CD4-positive, alpha-beta memory T cell (primary cell): Measurements from ENCODE around the gene PLCB1. TPM values are rescaled to one million over a fixed set of nuclear protein-coding genes. Genes with fewer than 3 reads are reported as not detected.

ENCODE experiments used
- CTCF ChIA-PET: fragments of 350-600 bp; sonication (Branson Sonifier 250); formaldehyde crosslinking; loops from one replicate; lab custom pipeline; 2021; ENCODE audit warnings: inconsistent platforms; ENCODE audit not compliant: partially characterized antibody; lab: Charles Lee
- POLR2A ChIA-PET: fragments of 350-600 bp; sonication (Branson Sonifier 250); formaldehyde crosslinking; loops from one replicate; lab custom pipeline; 2021; ENCODE audit not compliant: partially characterized antibody; lab: Charles Lee
- DNase-seq, 5 donors: peaks; one replicate each; pipeline versions ENCODE4 v3.0.0 to v3.0.0-alpha.2; 2020 to 2022; ENCODE audit warnings: mixed read lengths in 1 of 5
- H3K27ac ChIP-seq: one replicate; pipeline ENCODE4 v1.7.0; 2013; ENCODE audit warnings: low read depth, low read length
- H3K27me3 ChIP-seq: 2 replicates; pipeline ENCODE4 v1.7.0; 2013; ENCODE audit warnings: mild to moderate bottlenecking, low read length, moderate library complexity; ENCODE audit not compliant: insufficient read depth
- H3K36me3 ChIP-seq: 2 replicates; pipeline ENCODE4 v1.7.0; 2013; ENCODE audit warnings: mild to moderate bottlenecking, low read length, moderate library complexity; ENCODE audit not compliant: insufficient read depth
- H3K4me1 ChIP-seq: 2 replicates; pipeline ENCODE4 v1.7.0; 2013; ENCODE audit warnings: mild to moderate bottlenecking, low read length, moderate library complexity; ENCODE audit not compliant: insufficient read depth
- H3K4me3 ChIP-seq, 2 donors: one replicate each; pipeline ENCODE4 v1.7.0; 2013; ENCODE audit warnings: low read length in 2 of 2, mild to moderate bottlenecking in 1 of 2
- H3K9me3 ChIP-seq, 2 donors: one replicate each; pipeline ENCODE4 v1.7.0; 2013; ENCODE audit warnings: low read length in 2 of 2, control low read depth in 1 of 2; ENCODE audit not compliant: control insufficient read depth in 1 of 2
- H3K27ac Mint-ChIP-seq, 7 donors: one replicate each; pipeline ENCODE4 v1.8.0; 2020 to 2021; ENCODE audit warnings: mixed read lengths in 7 of 7, mild to moderate bottlenecking in 6 of 7, inconsistent platforms in 3 of 7, moderate library complexity in 3 of 7
- H3K27me3 Mint-ChIP-seq, 2 donors: one replicate each; pipeline ENCODE4 v1.8.0; 2020 to 2021; ENCODE audit warnings: mixed read lengths in 2 of 2
- H3K36me3 Mint-ChIP-seq, 2 donors: one replicate each; pipeline ENCODE4 v1.8.0; 2020 to 2021; ENCODE audit warnings: mixed read lengths in 2 of 2, inconsistent platforms in 1 of 2, mild to moderate bottlenecking in 1 of 2
- H3K4me1 Mint-ChIP-seq, 4 donors: one replicate each; pipeline ENCODE4 v1.8.0; 2020 to 2021; ENCODE audit warnings: mixed read lengths in 4 of 4, mild to moderate bottlenecking in 1 of 4
- H3K4me3 Mint-ChIP-seq, 8 donors: one replicate each; pipeline ENCODE4 v1.8.0; 2020 to 2021; ENCODE audit warnings: mixed read lengths in 8 of 8, mild to moderate bottlenecking in 7 of 8, moderate library complexity in 6 of 8, inconsistent platforms in 3 of 8
- H3K9me3 Mint-ChIP-seq, 8 donors: one replicate each; pipeline ENCODE4 v1.8.0; 2020 to 2021; ENCODE audit warnings: mixed read lengths in 8 of 8, mild to moderate bottlenecking in 5 of 8, inconsistent platforms in 3 of 8, moderate library complexity in 1 of 8
- intact Hi-C: fragments of 100-400 bp; cut with micrococcal nuclease; formaldehyde crosslinking; loops from one replicate; pipeline ENCODE4 v1.15.1; 2023
- polyA plus RNA-seq, 2 donors: library from polyadenylated mRNA; unstranded; fragments of 300-500 nt; fragmentation: Illumina TruSeq; gene quantifications; one replicate each; pipeline ENCODE4 v1.2.3, GENCODE V29; 2021
- total RNA-seq, 2 experiments: library from RNA; stranded (reverse); gene quantifications; one replicate each; pipeline ENCODE4 v1.2.3, GENCODE V29; 2021

PLCB1 gene
- total and polyA plus RNA-seq, 4 experiments from 2014 or later, result 5.5 to 9.6 (median 8.2) TPM

- no peak overlapping the region for H3K4me3 ChIP-seq
- H3K4me1 ChIP-seq, result no peaks in the 10 kb centered on the region
- Mint-ChIP-seq H3K4me1 (no peaks in the 10 kb centered on the region), H3K27me3 (no peaks in the 10 kb centered on the region), H3K27ac (no peak overlapping the region), H3K36me3 (peaks cover 3 to 27% of the 10 kb centered on the region in 2 donors), H3K9me3 (no peaks in the 10 kb centered on the region), H3K4me3 (no peak overlapping the region)
- no peaks in the 10 kb centered on the region for H3K27me3 ChIP-seq
- no peak for DNase-seq
- no peaks in the 10 kb centered on the region for H3K36me3 ChIP-seq
- ChIA-PET CTCF (no interaction called here), POLR2A (no interaction called here)
- H3K27ac ChIP-seq, result no peak overlapping the region
- intact Hi-C loops, result no loop called here
- H3K9me3 ChIP-seq, result no peaks in the 10 kb centered on the region
Measured at GRCh38 chr20:8796088-8796660, 664.1 kb downstream of the PLCB1 start.

- Mint-ChIP-seq H3K4me1 (no peaks in the 10 kb centered on the region), H3K4me3 (no peak overlapping the region), H3K36me3 (peaks cover 11 to 27% of the 10 kb centered on the region in 2 donors), H3K9me3 (peaks cover 0 to 2% (median 0%) of the 10 kb centered on the region in 8 donors), H3K27ac (no peak overlapping the region), H3K27me3 (peaks cover 0 to 2% of the 10 kb centered on the region in 2 donors)
- H3K27me3 ChIP-seq, result no peaks in the 10 kb centered on the region
- no peak overlapping the region for H3K27ac ChIP-seq
- no peak for DNase-seq
- CTCF ChIA-PET, result interaction anchor here (1.4 kb wide), 1 partner anchor 76 kb away, joined by 3 read pairs; no protein-coding TSS in a partner anchor
- H3K9me3 ChIP-seq, result no peaks in the 10 kb centered on the region
- H3K4me3 ChIP-seq, result no peak overlapping the region
- H3K4me1 ChIP-seq, result no peaks in the 10 kb centered on the region
- POLR2A ChIA-PET, result no interaction called here
- H3K36me3 ChIP-seq, result no peaks in the 10 kb centered on the region
- intact Hi-C loops, result no loop called here
Measured at GRCh38 chr20:8798505-8798904, 666.4 kb downstream of the PLCB1 start.

- ChIA-PET POLR2A (no interaction called here), CTCF (no interaction called here)
- Histone ChIP-seq H3K36me3 (no peaks in the 10 kb centered on the region), H3K27ac (no peak overlapping the region), H3K9me3 (no peaks in the 10 kb centered on the region), H3K4me3 (no peak overlapping the region), H3K27me3 (no peaks in the 10 kb centered on the region), H3K4me1 (no peaks in the 10 kb centered on the region)
- H3K36me3 Mint-ChIP-seq, result peaks cover 13 to 28% of the 10 kb centered on the region in 2 donors
- intact Hi-C loops, result no loop called here
- DNase-seq, result no peak
- H3K9me3 Mint-ChIP-seq, result peaks cover 0 to 2% (median 0%) of the 10 kb centered on the region in 8 donors
- no peaks in the 10 kb centered on the region for H3K4me1 Mint-ChIP-seq
- H3K4me3 Mint-ChIP-seq, result no peak overlapping the region
- H3K27me3 Mint-ChIP-seq, result peaks cover 0 to 2% of the 10 kb centered on the region in 2 donors
- no peak overlapping the region for H3K27ac Mint-ChIP-seq
Measured at GRCh38 chr20:8800089-8800488, 668.0 kb downstream of the PLCB1 start.

GRCh38 chr20:8801686-8802085, 669.6 kb downstream of the PLCB1 start:
- no peaks in the 10 kb centered on the region for H3K36me3 ChIP-seq
- ChIA-PET CTCF (no interaction called here), POLR2A (no interaction called here)
- no peak overlapping the region for H3K4me3 ChIP-seq
- peaks cover 13 to 28% of the 10 kb centered on the region in 2 donors for H3K36me3 Mint-ChIP-seq
- peaks cover 0 to 2% (median 0%) of the 10 kb centered on the region in 4 donors for H3K4me1 Mint-ChIP-seq
- peaks cover 0 to 2% of the 10 kb centered on the region in 2 donors for H3K27me3 Mint-ChIP-seq
- H3K9me3 Mint-ChIP-seq, result peaks cover 0 to 2% (median 0%) of the 10 kb centered on the region in 8 donors
- H3K4me3 Mint-ChIP-seq, result no peak overlapping the region
- no peaks in the 10 kb centered on the region for H3K9me3 ChIP-seq
- no peak overlapping the region for H3K27ac ChIP-seq
- no peaks in the 10 kb centered on the region for H3K4me1 ChIP-seq
- no peak for DNase-seq
- no peaks in the 10 kb centered on the region for H3K27me3 ChIP-seq
- no peak overlapping the region for H3K27ac Mint-ChIP-seq
- intact Hi-C loops, result no loop called here

- no peak overlapping the region for H3K4me3 Mint-ChIP-seq
- Histone ChIP-seq H3K36me3 (no peaks in the 10 kb centered on the region), H3K9me3 (no peaks in the 10 kb centered on the region), H3K4me3 (no peak overlapping the region), H3K27me3 (no peaks in the 10 kb centered on the region), H3K4me1 (no peaks in the 10 kb centered on the region), H3K27ac (no peak overlapping the region)
- ChIA-PET POLR2A (no interaction called here), CTCF (no interaction called here)
- peaks cover 0 to 2% of the 10 kb centered on the region in 2 donors for H3K27me3 Mint-ChIP-seq
- H3K36me3 Mint-ChIP-seq, result peaks cover 13 to 28% of the 10 kb centered on the region in 2 donors
- no peak overlapping the region for H3K27ac Mint-ChIP-seq
- DNase-seq, result no peak
- H3K9me3 Mint-ChIP-seq, result peaks cover 0 to 2% (median 0%) of the 10 kb centered on the region in 8 donors
- intact Hi-C loops, result no loop called here
- peaks cover 0 to 2% (median 0%) of the 10 kb centered on the region in 4 donors for H3K4me1 Mint-ChIP-seq
Measured at GRCh38 chr20:8803065-8803464, 671.0 kb downstream of the PLCB1 start.

GRCh38 chr20:8803941-8804340, 671.9 kb downstream of the PLCB1 start:
- no peak overlapping the region for H3K27ac ChIP-seq
- no peak for DNase-seq
- intact Hi-C loops, result no loop called here
- H3K4me1 Mint-ChIP-seq, result peaks cover 0 to 2% (median 0%) of the 10 kb centered on the region in 4 donors
- peaks cover 0 to 2% of the 10 kb centered on the region in 2 donors for H3K27me3 Mint-ChIP-seq
- H3K9me3 Mint-ChIP-seq, result peaks cover 0 to 2% (median 0%) of the 10 kb centered on the region in 8 donors
- no peak overlapping the region for H3K27ac Mint-ChIP-seq
- CTCF ChIA-PET, result no interaction called here
- H3K4me3 Mint-ChIP-seq, result no peak overlapping the region
- no peaks in the 10 kb centered on the region for H3K9me3 ChIP-seq
- H3K36me3 ChIP-seq, result no peaks in the 10 kb centered on the region
- no peaks in the 10 kb centered on the region for H3K4me1 ChIP-seq
- H3K27me3 ChIP-seq, result no peaks in the 10 kb centered on the region
- H3K36me3 Mint-ChIP-seq, result peaks cover 13 to 27% of the 10 kb centered on the region in 2 donors
- H3K4me3 ChIP-seq, result no peak overlapping the region
- POLR2A ChIA-PET, result no interaction called here

- intact Hi-C loops, result no loop called here
- H3K4me3 Mint-ChIP-seq, result no peak overlapping the region
- no peak overlapping the region for H3K27ac Mint-ChIP-seq
- peaks cover 0 to 2% (median 0%) of the 10 kb centered on the region in 8 donors for H3K9me3 Mint-ChIP-seq
- H3K4me1 Mint-ChIP-seq, result peaks cover 0 to 2% (median 0%) of the 10 kb centered on the region in 4 donors
- Histone ChIP-seq H3K4me3 (no peak overlapping the region), H3K27ac (no peak overlapping the region), H3K36me3 (no peaks in the 10 kb centered on the region), H3K9me3 (no peaks in the 10 kb centered on the region), H3K4me1 (no peaks in the 10 kb centered on the region), H3K27me3 (no peaks in the 10 kb centered on the region)
- peaks cover 12 to 21% of the 10 kb centered on the region in 2 donors for H3K36me3 Mint-ChIP-seq
- peaks cover 0 to 2% of the 10 kb centered on the region in 2 donors for H3K27me3 Mint-ChIP-seq
- ChIA-PET POLR2A (no interaction called here), CTCF (interaction anchor here (1.0 kb wide), 1 partner anchor 45 kb away, joined by 3 read pairs; no protein-coding TSS in a partner anchor)
- DNase-seq, result no peak
Measured at GRCh38 chr20:8805737-8806442, 673.8 kb downstream of the PLCB1 start.
